Liver (tissue), 3 donors: ENCODE results near the gene NUP50.

Experiments
- CTCF ChIP-seq: fragments of 150-350 bp; IDR thresholded peaks from 2 replicates; pipeline ENCODE4 v1.5.1; 2017; ENCODE audit warnings: improper control_type of control experiment, low read depth, low read length; ENCODE audit not compliant: missing input control
- EGR1 ChIP-seq, 2 donors: IDR thresholded peaks; 2 replicates each; pipeline ENCODE4 v1.6.1; 2016 to 2018; ENCODE audit warnings: antibody characterized with exemption in 2 of 2, low read depth in 2 of 2
- FOXA1 ChIP-seq: IDR thresholded peaks from 2 replicates; pipeline ENCODE4 v1.6.1; 2016; ENCODE audit warnings: antibody characterized with exemption
- FOXA2 ChIP-seq: IDR thresholded peaks from 2 replicates; pipeline ENCODE4 v1.6.1; 2016; ENCODE audit warnings: antibody characterized with exemption
- GABPA ChIP-seq, 2 donors: IDR thresholded peaks in 1 of 2; conservative IDR thresholded peaks in 1 of 2; 2 replicates each; pipeline ENCODE4 v1.6.1; 2016; ENCODE audit warnings: antibody characterized with exemption in 2 of 2, mild to moderate bottlenecking in 1 of 2, moderate library complexity in 1 of 2
- RAD21 ChIP-seq, 2 donors: IDR thresholded peaks; 2 replicates each; pipeline ENCODE4 v1.6.1; 2016; ENCODE audit warnings: antibody characterized with exemption in 2 of 2, mild to moderate bottlenecking in 2 of 2
- REST ChIP-seq: IDR thresholded peaks from 2 replicates; pipeline ENCODE4 v1.6.1; 2016; ENCODE audit warnings: antibody characterized with exemption, mild to moderate bottlenecking
- RXRA ChIP-seq, 2 donors: IDR thresholded peaks; 2 replicates each; pipeline ENCODE4 v1.6.1; 2017 to 2018; ENCODE audit warnings: antibody characterized with exemption in 2 of 2, mild to moderate bottlenecking in 1 of 2
- SP1 ChIP-seq: IDR thresholded peaks from 2 replicates; pipeline ENCODE4 v1.6.1; 2018; ENCODE audit warnings: antibody characterized with exemption, mild to moderate bottlenecking
- TAF1 ChIP-seq: conservative IDR thresholded peaks from 2 replicates; pipeline ENCODE4 v1.6.1; 2016; ENCODE audit warnings: antibody characterized with exemption, mild to moderate bottlenecking
- YY1 ChIP-seq: IDR thresholded peaks from 2 replicates; pipeline ENCODE4 v1.6.1; 2016; ENCODE audit warnings: antibody characterized with exemption, mild to moderate bottlenecking
- ZBTB33 ChIP-seq: IDR thresholded peaks from 2 replicates; pipeline ENCODE4 v1.6.1; 2016; ENCODE audit warnings: antibody characterized with exemption
- TF ChIP-seq, protein P1 (sequence below): IDR thresholded peaks from 2 replicates; pipeline ENCODE4 v1.6.1; 2016; ENCODE audit warnings: antibody characterized with exemption
- donor health status: healthy.
- donor health status: healthy.

DNA sequence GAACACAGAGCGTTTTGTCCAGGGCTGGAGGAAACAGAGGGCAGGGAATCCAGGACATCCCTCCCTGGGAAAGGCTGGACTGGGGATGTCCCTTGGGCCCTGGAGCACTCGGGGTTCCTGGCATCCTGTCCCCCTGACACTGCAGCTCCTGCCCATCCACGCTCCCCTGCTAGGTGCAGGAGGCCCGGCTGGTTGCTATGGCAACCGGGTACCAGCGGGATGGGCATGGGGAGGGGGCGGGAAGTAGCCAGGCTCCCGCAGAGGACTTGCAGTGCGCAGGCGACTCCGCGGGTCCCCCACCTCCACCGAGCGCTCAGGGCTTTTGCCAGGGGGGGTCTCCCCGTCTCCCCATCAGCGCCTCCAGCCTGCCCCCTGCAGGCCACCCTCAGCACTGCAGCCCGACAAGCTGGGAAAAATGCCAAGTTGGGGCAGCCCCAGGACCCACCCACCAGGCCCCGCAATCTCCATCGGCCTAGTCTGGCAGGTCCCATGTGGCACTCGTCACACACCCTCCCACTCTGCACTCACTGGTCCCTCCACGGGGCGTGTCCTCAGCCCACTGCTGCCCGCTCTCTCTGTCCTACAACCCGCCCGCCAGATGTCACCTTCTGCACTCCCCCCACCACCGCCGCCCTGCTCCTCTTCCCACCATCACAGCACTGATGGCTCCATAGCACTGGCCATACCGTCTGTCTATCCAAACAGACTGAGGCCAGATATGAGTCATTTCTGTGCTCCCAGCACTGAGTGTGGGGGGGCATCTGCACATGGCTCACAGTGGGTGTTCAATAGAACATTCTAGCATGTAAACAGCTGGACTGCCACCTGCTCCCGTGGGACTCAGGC, 45.5 kb downstream of the NUP50 start:
- TF ChIP-seq RAD21 (IDR thresholded peaks at IDR 0.05) (no peak), CTCF (peak; percentile 39), ZBTB33 (no peak), YY1 (no peak), FOXA2 (no peak), REST (no peak), GABPA (IDR thresholded peaks at IDR 0.05 in 1 of 2, conservative IDR thresholded peaks at IDR 0.05 in 1 of 2) (no peak), EGR1 (IDR thresholded peaks at IDR 0.05; ENCODE audit: low read depth in 2 of 2) (no peak), FOXA1 (no peak), SP1 (no peak), TAF1 (no peak), RXRA (IDR thresholded peaks at IDR 0.05) (no peak)
- TF ChIP-seq, protein P1, sequence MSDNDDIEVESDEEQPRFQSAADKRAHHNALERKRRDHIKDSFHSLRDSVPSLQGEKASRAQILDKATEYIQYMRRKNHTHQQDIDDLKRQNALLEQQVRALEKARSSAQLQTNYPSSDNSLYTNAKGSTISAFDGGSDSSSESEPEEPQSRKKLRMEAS, result no peak
